Choroid plexus epithelial cell (primary cell): Measurements from ENCODE around the gene POU5F2.

ENCODE experiments used
- DNase-seq: peaks from one replicate; pipeline ENCODE4 v3.0.0-alpha.2; 2010; ENCODE audit warnings: low read depth
- H3K4me3 ChIP-seq: 2 replicates; pipeline ENCODE4 v1.5.1; 2011; ENCODE audit warnings: low read depth, mild to moderate bottlenecking, control low read depth, low read length, moderate library complexity
- CTCF ChIP-seq: conservative IDR thresholded peaks from 2 replicates; pipeline ENCODE4 v1.5.1; 2011; ENCODE audit warnings: low read depth, mild to moderate bottlenecking, control low read depth, inconsistent platforms, low read length, moderate library complexity

POU5F2 gene

GRCh38 chr5:93731987-93732386 is 9.4 kb downstream of the POU5F2 start:
- H3K4me3 ChIP-seq = no peak overlapping the region
- TF ChIP-seq CTCF = no peak
- no peak for DNase-seq

GRCh38 chr5:93726595-93726994 is 14.8 kb downstream of the POU5F2 start:
- H3K4me3 ChIP-seq = no peak overlapping the region
- DNase-seq = no peak
- TF ChIP-seq CTCF = no peak

GRCh38 chr5:93724791-93725190 is 16.6 kb downstream of the POU5F2 start:
- no peak for TF ChIP-seq CTCF
- H3K4me3 ChIP-seq = no peak overlapping the region
- no peak for DNase-seq

- DNase-seq = no peak
- H3K4me3 ChIP-seq = no peak overlapping the region
- TF ChIP-seq CTCF = no peak
These were observed 17.7 kb downstream of the POU5F2 start for GRCh38 chr5:93723681-93724080.

GRCh38 chr5:93723005-93723404 is 18.4 kb downstream of the POU5F2 start:
- no peak overlapping the region for H3K4me3 ChIP-seq
- DNase-seq = peak; percentile 21
- TF ChIP-seq CTCF = no peak

- no peak for TF ChIP-seq CTCF
- no peak for DNase-seq
- no peak overlapping the region for H3K4me3 ChIP-seq
These were observed 18.8 kb downstream of the POU5F2 start for GRCh38 chr5:93722588-93722987.

GRCh38 chr5:93721511-93721910 is 19.9 kb downstream of the POU5F2 start:
- no peak for TF ChIP-seq CTCF
- DNase-seq = no peak
- H3K4me3 ChIP-seq = no peak overlapping the region
